Stomach (tissue), 9 donors: ENCODE measurements around the gene RAB32. TPM values are rescaled to one million over a fixed set of nuclear protein-coding genes. Genes with fewer than 3 reads are reported as not detected.

Experiments used
- DNase-seq, 2 donors: peaks; one replicate each; pipeline versions ENCODE4 v3.0.0 to v3.0.0-alpha.2; 2013 to 2019
- H3K27ac ChIP-seq, 5 donors: fragments of 200-600 bp in 4 of 5; sonication (generic) in 4 of 5; one replicate each; pipeline ENCODE4 v1.5.1; 2013 to 2019; ENCODE audit warnings: mild to moderate bottlenecking in 1 of 5, moderate library complexity in 1 of 5
- H3K27me3 ChIP-seq, 3 donors: fragments of 200-600 bp; sonication (generic); one replicate each; pipeline ENCODE4 v1.5.1; 2017 to 2019; ENCODE audit warnings: mixed run types in 1 of 3
- H3K36me3 ChIP-seq, 4 donors: fragments of 200-600 bp; sonication (generic); 1 replicate in 3 of 4; 2 replicates in 1 of 4; pipeline ENCODE4 v1.5.1; 2016 to 2019
- H3K4me1 ChIP-seq, 4 donors: fragments of 200-600 bp; sonication (generic); one replicate each; pipeline ENCODE4 v1.5.1; 2016 to 2019
- H3K4me3 ChIP-seq, 4 donors: fragments of 200-600 bp; sonication (generic) in 3 of 4; one replicate each; pipeline ENCODE4 v1.5.1; 2016 to 2019; ENCODE audit warnings: mild to moderate bottlenecking in 1 of 4
- H3K9me3 ChIP-seq, 4 donors: fragments of 200-600 bp; sonication (generic); one replicate each; pipeline ENCODE4 v1.5.1; 2016 to 2019
- CTCF ChIP-seq, 7 experiments: fragments of 450-650 bp in 4 of 7; fragments of 200-600 bp in 3 of 7; sonication (generic) in 3 of 7; IDR thresholded peaks; one replicate each; pipeline ENCODE4 v1.5.1; 2016 to 2019; ENCODE audit warnings: antibody characterized with exemption in 7 of 7, control low read depth in 2 of 7, mild to moderate bottlenecking in 1 of 7
- EP300 ChIP-seq: sonication (generic); formaldehyde crosslinking; IDR thresholded peaks from one replicate; pipeline ENCODE4 v1.6.1; 2017; ENCODE audit warnings: antibody characterized with exemption
- POLR2A ChIP-seq, 4 donors: fragments of 450-650 bp; IDR thresholded peaks; one replicate each; pipeline ENCODE4 v1.6.1; 2016; ENCODE audit warnings: antibody characterized with exemption in 4 of 4, control low read depth in 2 of 4, mild to moderate bottlenecking in 1 of 4, moderate library complexity in 1 of 4
- POLR2AphosphoS5 ChIP-seq, 3 donors: sonication (generic); formaldehyde crosslinking; IDR thresholded peaks; one replicate each; pipeline ENCODE4 v1.6.1; 2016; ENCODE audit warnings: antibody characterized with exemption in 3 of 3
- WGBS, 5 donors: extraction: QIAGEN DNeasy Blood & Tissue Kit in 3 of 5; methylation state at CpG; one replicate each; pipeline versions ENCODE4 v1.1.5 to v1.1.7; 2013 to 2018; 5-methylcytosine and 5-hydroxymethylcytosine counted together
- intact Hi-C: fragments of 100-400 bp; cut with DNase I; formaldehyde crosslinking; loops from one replicate; pipeline ENCODE4 v1.15.1; 2023; ENCODE audit warnings: low total_unique reads
- polyA plus RNA-seq, 3 donors: library from polyadenylated mRNA; stranded (reverse); fragments of 200-250 nt; gene quantifications; one replicate each; pipeline ENCODE4 v1.2.3, GENCODE V29; 2013
- total RNA-seq, 5 donors: library from RNA; depleted of rRNA; stranded (reverse); fragments of >200 nt; gene quantifications; one replicate each; pipeline versions ENCODE4 v1.1.0 to v1.2.3, GENCODE V29; 2014 to 2016
- donor health status: healthy with polysubstance abuse.
- donor health status: Bipolar disorder and iron deficiency.
- donor health status: healthy.

The RAB32 gene
- total and polyA plus RNA-seq, 8 donors: 3.5 to 46.6 (median 12.1) TPM

GRCh38 chr6:146582857-146583256 lies 39.2 kb downstream of the RAB32 start:
- DNase-seq: peak; percentile 29 to 43
- Histone ChIP-seq H3K27ac (no peak overlapping the region), H3K27me3 (no peaks in the 10 kb centered on the region), H3K9me3 (no peaks in the 10 kb centered on the region), H3K4me3 (no peak overlapping the region), H3K36me3 (no peaks in the 10 kb centered on the region), H3K4me1 (no peaks in the 10 kb centered on the region)
- WGBS, 5 donors: 56 to 66% (median 58%) methylated on average over 5 of the region's 5 CpGs
- intact Hi-C loops: no loop called here
- no peak for TF ChIP-seq EP300
- TF ChIP-seq CTCF (IDR thresholded peaks at IDR 0.05): no peak
- TF ChIP-seq POLR2A (IDR thresholded peaks at IDR 0.05): no peak
- TF ChIP-seq POLR2AphosphoS5 (IDR thresholded peaks at IDR 0.05): no peak

GRCh38 chr6:146583966-146584365 lies 40.3 kb downstream of the RAB32 start:
- H3K4me3 ChIP-seq: no peak overlapping the region

GRCh38 chr6:146587459-146587858 lies 43.8 kb downstream of the RAB32 start:
- no peak for TF ChIP-seq EP300
- no peak for TF ChIP-seq POLR2A (IDR thresholded peaks at IDR 0.05)
- TF ChIP-seq POLR2AphosphoS5 (IDR thresholded peaks at IDR 0.05): no peak
- TF ChIP-seq CTCF (IDR thresholded peaks at IDR 0.05): no peak
- no peaks in the 10 kb centered on the region for H3K36me3 ChIP-seq
- WGBS, 5 donors: 0 to 8% (median 0%) methylated on average over 1 of the region's 1 CpG; no CpG with 5 or more reads in 2 of the 5 donors

More at GRCh38 chr6:146583966-146584365, 40.3 kb downstream of the RAB32 start:
- intact Hi-C loops: no loop called here
- no peaks in the 10 kb centered on the region for H3K4me1 ChIP-seq
- no peaks in the 10 kb centered on the region for H3K36me3 ChIP-seq
- H3K27me3 ChIP-seq: no peaks in the 10 kb centered on the region
- H3K9me3 ChIP-seq: no peaks in the 10 kb centered on the region
- DNase-seq: no peak
- WGBS, 5 donors: 42 to 67% (median 47%) methylated on average over 1 of the region's 1 CpG
- no peak for TF ChIP-seq CTCF (IDR thresholded peaks at IDR 0.05)
- no peak for TF ChIP-seq POLR2A (IDR thresholded peaks at IDR 0.05)
- no peak for TF ChIP-seq EP300
- no peak for TF ChIP-seq POLR2AphosphoS5 (IDR thresholded peaks at IDR 0.05)
- no peak overlapping the region for H3K27ac ChIP-seq

GRCh38 chr6:146590492-146590891 lies 46.9 kb downstream of the RAB32 start:
- Histone ChIP-seq H3K4me1 (no peaks in the 10 kb centered on the region), H3K27ac (no peak overlapping the region), H3K36me3 (no peaks in the 10 kb centered on the region), H3K27me3 (no peaks in the 10 kb centered on the region), H3K9me3 (no peaks in the 10 kb centered on the region), H3K4me3 (no peak overlapping the region)
- no peak for DNase-seq
- intact Hi-C loops: no loop called here
- WGBS, 5 donors: 91 to 100% (median 95%) methylated on average over 1 of the region's 1 CpG
- TF ChIP-seq CTCF (IDR thresholded peaks at IDR 0.05) (no peak), POLR2AphosphoS5 (IDR thresholded peaks at IDR 0.05) (no peak), POLR2A (IDR thresholded peaks at IDR 0.05) (no peak), EP300 (no peak)

More at GRCh38 chr6:146587459-146587858, 43.8 kb downstream of the RAB32 start:
- no peaks in the 10 kb centered on the region for H3K4me1 ChIP-seq
- intact Hi-C loops: no loop called here
- no peaks in the 10 kb centered on the region for H3K27me3 ChIP-seq
- no peak overlapping the region for H3K4me3 ChIP-seq
- no peaks in the 10 kb centered on the region for H3K9me3 ChIP-seq
- H3K27ac ChIP-seq: no peak overlapping the region
- no peak for DNase-seq
